Neural cell (in vitro differentiated cells): ENCODE measurements around the gene KCTD16. TPM values are rescaled to one million over a fixed set of nuclear protein-coding genes. Genes with fewer than 3 reads are reported as not detected.

Experiments
- H2AFZ ChIP-seq: fragments of 200-600, 300-800 bp; sonication (generic), shearing (Covaris generic); 2 replicates; pipeline ENCODE4 v1.6.0; 2014; ENCODE audit warnings: low read depth, mild to moderate bottlenecking, antibody characterized with exemption, low read length, moderate library complexity
- H3F3A ChIP-seq: fragments of 200-600 bp; shearing (Covaris generic); 2 replicates; pipeline ENCODE4 v1.6.1; 2016; ENCODE audit warnings: mild to moderate bottlenecking, moderate library complexity, mixed read lengths, antibody characterized with exemption, low read length; ENCODE audit not compliant: insufficient read depth, poor library complexity, severe bottlenecking
- H3K27ac ChIP-seq: fragments of 200-600, 300-800 bp; sonication (generic), shearing (Covaris generic); 2 replicates; pipeline ENCODE4 v1.5.1; 2014; ENCODE audit warnings: mild to moderate bottlenecking, low read length, moderate library complexity
- H3K27me3 ChIP-seq: fragments of 300-800, 200-600 bp; sonication (generic), shearing (Covaris generic); 2 replicates; pipeline ENCODE4 v1.6.0; 2014; ENCODE audit warnings: mild to moderate bottlenecking, low read depth, low read length, moderate library complexity; ENCODE audit not compliant: insufficient read depth
- H3K36me3 ChIP-seq: fragments of 300-800, 200-600 bp; sonication (generic), shearing (Covaris generic); 2 replicates; pipeline ENCODE4 v1.5.1; 2014; ENCODE audit warnings: mild to moderate bottlenecking, antibody characterized with exemption, low read length, moderate library complexity; ENCODE audit not compliant: insufficient read depth
- H3K4me2 ChIP-seq: fragments of 300-800, 200-600 bp; sonication (generic), shearing (Covaris generic); 2 replicates; pipeline ENCODE4 v1.6.0; 2014; ENCODE audit warnings: mild to moderate bottlenecking, low read length
- H3K4me3 ChIP-seq: fragments of 300-800, 200-600 bp; sonication (generic), shearing (Covaris generic); 2 replicates; pipeline ENCODE4 v1.5.1; 2014; ENCODE audit warnings: mild to moderate bottlenecking, low read length, moderate library complexity
- H3K79me2 ChIP-seq: fragments of 200-600 bp; shearing (Covaris generic); replicated peaks from 2 replicates; pipeline ENCODE4 v1.6.0; 2014; ENCODE audit warnings: mild to moderate bottlenecking, low read length, moderate library complexity; ENCODE audit not compliant: insufficient read depth
- H3K9ac ChIP-seq: fragments of 300-800, 200-600 bp; sonication (generic), shearing (Covaris generic); 2 replicates; pipeline ENCODE4 v1.6.1; 2016; ENCODE audit warnings: mild to moderate bottlenecking, low read length, mixed read lengths
- H3K9me2 ChIP-seq: fragments of 200-600 bp; shearing (Covaris generic); 2 replicates; pipeline ENCODE4 v1.6.1; 2016; ENCODE audit warnings: mild to moderate bottlenecking, low read length, mixed read lengths; ENCODE audit not compliant: insufficient read depth
- H3K9me3 ChIP-seq: fragments of 200-600, 300-800 bp; sonication (generic), shearing (Covaris generic); 2 replicates; pipeline ENCODE4 v1.6.1; 2016; ENCODE audit warnings: mild to moderate bottlenecking, mixed run types, low read length, moderate library complexity, mixed read lengths
- H4K20me1 ChIP-seq: fragments of 200-600 bp; shearing (Covaris generic); 2 replicates; pipeline ENCODE4 v1.6.1; 2016; ENCODE audit warnings: mild to moderate bottlenecking, mixed run types; ENCODE audit not compliant: insufficient read depth
- CTCF ChIP-seq: fragments of 450-650 bp; IDR thresholded peaks from 2 replicates; pipeline ENCODE4 v1.5.1; 2014; ENCODE audit warnings: antibody characterized with exemption, mild to moderate bottlenecking, moderate library complexity; ENCODE audit not compliant: poor library complexity, severe bottlenecking
- EP300 ChIP-seq: fragments of 450-650 bp; conservative IDR thresholded peaks from 2 replicates; pipeline ENCODE4 v1.6.1; 2014; ENCODE audit warnings: antibody characterized with exemption, mild to moderate bottlenecking, moderate library complexity; ENCODE audit not compliant: poor library complexity, severe bottlenecking
- EZH2 ChIP-seq: fragments of 200-600, 300-800 bp; shearing (Covaris generic), sonication (generic); IDR thresholded peaks from 2 replicates; pipeline ENCODE4 v1.6.1; 2014; ENCODE audit warnings: antibody characterized with exemption, low read length, borderline replicate concordance, mild to moderate bottlenecking; ENCODE audit not compliant: insufficient read depth, poor library complexity, severe bottlenecking
- MXI1 ChIP-seq: fragments of 450-650 bp; conservative IDR thresholded peaks from 2 replicates; pipeline ENCODE4 v1.6.1; 2014; ENCODE audit warnings: antibody characterized with exemption, mild to moderate bottlenecking; ENCODE audit not compliant: poor library complexity, severe bottlenecking
- POLR2AphosphoS5 ChIP-seq: IDR thresholded peaks from 2 replicates; pipeline ENCODE4 v1.6.1; 2012
- RAD21 ChIP-seq: fragments of 450-650 bp; conservative IDR thresholded peaks from 2 replicates; pipeline ENCODE4 v1.6.1; 2014; ENCODE audit warnings: antibody characterized with exemption, mild to moderate bottlenecking, moderate library complexity
- SMC3 ChIP-seq: fragments of 450-650 bp; conservative IDR thresholded peaks from 2 replicates; pipeline ENCODE4 v1.6.1; 2014; ENCODE audit warnings: antibody characterized with exemption, mild to moderate bottlenecking, moderate library complexity; ENCODE audit not compliant: poor library complexity
- TAF1 ChIP-seq: IDR thresholded peaks from 2 replicates; pipeline ENCODE4 v1.6.1; 2012; ENCODE audit warnings: low read depth
- polyA plus RNA-seq: library from polyadenylated mRNA; depleted of rRNA; stranded (reverse); fragments of >200 nt; gene quantifications from 2 replicates; pipeline ENCODE4 v1.2.3, GENCODE V29; 2014
- TF ChIP-seq, protein P1 (sequence below): IDR thresholded peaks from 2 replicates; pipeline ENCODE4 v1.6.1; 2012; ENCODE audit warnings: borderline replicate concordance

Gene KCTD16
- polyA plus RNA-seq, 1 donor from 2014 or later = 7.1 TPM

GRCh38 chr5:144391044-144391443 lies 220.4 kb downstream of the KCTD16 start:
- TF ChIP-seq RAD21 (no peak), CTCF (no peak), EZH2 (no peak), SMC3 (no peak), TAF1 (no peak), EP300 (no peak), MXI1 (no peak), POLR2AphosphoS5 (no peak)
- TF ChIP-seq, protein P1, sequence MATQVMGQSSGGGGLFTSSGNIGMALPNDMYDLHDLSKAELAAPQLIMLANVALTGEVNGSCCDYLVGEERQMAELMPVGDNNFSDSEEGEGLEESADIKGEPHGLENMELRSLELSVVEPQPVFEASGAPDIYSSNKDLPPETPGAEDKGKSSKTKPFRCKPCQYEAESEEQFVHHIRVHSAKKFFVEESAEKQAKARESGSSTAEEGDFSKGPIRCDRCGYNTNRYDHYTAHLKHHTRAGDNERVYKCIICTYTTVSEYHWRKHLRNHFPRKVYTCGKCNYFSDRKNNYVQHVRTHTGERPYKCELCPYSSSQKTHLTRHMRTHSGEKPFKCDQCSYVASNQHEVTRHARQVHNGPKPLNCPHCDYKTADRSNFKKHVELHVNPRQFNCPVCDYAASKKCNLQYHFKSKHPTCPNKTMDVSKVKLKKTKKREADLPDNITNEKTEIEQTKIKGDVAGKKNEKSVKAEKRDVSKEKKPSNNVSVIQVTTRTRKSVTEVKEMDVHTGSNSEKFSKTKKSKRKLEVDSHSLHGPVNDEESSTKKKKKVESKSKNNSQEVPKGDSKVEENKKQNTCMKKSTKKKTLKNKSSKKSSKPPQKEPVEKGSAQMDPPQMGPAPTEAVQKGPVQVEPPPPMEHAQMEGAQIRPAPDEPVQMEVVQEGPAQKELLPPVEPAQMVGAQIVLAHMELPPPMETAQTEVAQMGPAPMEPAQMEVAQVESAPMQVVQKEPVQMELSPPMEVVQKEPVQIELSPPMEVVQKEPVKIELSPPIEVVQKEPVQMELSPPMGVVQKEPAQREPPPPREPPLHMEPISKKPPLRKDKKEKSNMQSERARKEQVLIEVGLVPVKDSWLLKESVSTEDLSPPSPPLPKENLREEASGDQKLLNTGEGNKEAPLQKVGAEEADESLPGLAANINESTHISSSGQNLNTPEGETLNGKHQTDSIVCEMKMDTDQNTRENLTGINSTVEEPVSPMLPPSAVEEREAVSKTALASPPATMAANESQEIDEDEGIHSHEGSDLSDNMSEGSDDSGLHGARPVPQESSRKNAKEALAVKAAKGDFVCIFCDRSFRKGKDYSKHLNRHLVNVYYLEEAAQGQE = no peak
- Histone ChIP-seq H3K27me3 (no peaks in the 10 kb centered on the region), H3K4me3 (no peak overlapping the region), H3K36me3 (no peaks in the 10 kb centered on the region), H3F3A (no peaks in the 10 kb centered on the region), H3K9me2 (no peaks in the 10 kb centered on the region), H3K27ac (no peak overlapping the region), H3K9ac (no peak overlapping the region), H3K9me3 (no peaks in the 10 kb centered on the region), H3K79me2 (no peaks in the 10 kb centered on the region), H2AFZ (no peak overlapping the region), H4K20me1 (no peaks in the 10 kb centered on the region), H3K4me2 (no peak overlapping the region)

DNA sequence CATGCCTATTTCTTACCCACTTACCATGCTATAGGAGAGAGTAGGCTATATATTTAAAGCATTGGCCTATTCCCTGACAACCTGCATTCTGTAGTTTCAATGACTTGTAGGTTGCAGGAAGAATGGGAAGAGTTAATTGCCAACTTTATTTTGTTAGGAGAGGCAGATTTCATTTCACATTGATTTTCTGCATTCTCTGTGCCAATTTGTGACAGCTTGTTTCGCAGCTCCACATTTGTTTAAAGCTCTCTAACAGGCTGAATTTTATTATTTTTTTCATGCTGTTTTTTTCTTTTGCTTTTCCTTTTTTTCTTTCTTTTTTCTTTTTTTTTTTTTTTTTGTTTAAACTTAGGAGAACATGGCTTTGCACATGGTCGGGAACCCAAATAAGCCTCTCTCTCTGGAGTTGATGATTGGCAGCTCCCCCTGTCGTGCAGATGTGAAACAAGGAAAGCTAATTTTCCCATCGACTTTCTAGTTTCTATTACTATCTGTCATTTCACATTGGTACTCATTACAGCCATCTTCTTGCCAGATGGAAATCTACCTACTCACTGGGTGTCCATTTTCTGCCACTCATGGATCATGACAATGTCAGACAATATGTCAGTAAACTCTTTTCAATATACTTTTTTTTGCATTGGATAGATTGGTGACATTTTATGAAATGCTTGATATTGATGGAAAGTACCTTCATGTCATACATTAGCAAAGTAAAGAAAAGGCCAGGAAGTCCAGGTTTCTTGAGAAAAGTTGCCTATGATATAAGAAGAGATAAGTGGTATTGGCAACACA lies 223.2 kb downstream of the KCTD16 start:
- no peaks in the 10 kb centered on the region for H3K9me3 ChIP-seq
- TF ChIP-seq EP300 (peak; percentile 92), RAD21 (no peak), MXI1 (no peak), POLR2AphosphoS5 (peak; percentile 43)
- TF ChIP-seq, protein P1 = no peak
- H3K27me3 ChIP-seq = no peaks in the 10 kb centered on the region
- no peak overlapping the region for H3K27ac ChIP-seq
- no peak overlapping the region for H2AFZ ChIP-seq
- H3K9ac ChIP-seq = no peak overlapping the region
- H4K20me1 ChIP-seq = no peaks in the 10 kb centered on the region
- H3F3A ChIP-seq = no peaks in the 10 kb centered on the region
- H3K4me2 ChIP-seq = no peak overlapping the region
- no peaks in the 10 kb centered on the region for H3K9me2 ChIP-seq
- no peaks in the 10 kb centered on the region for H3K36me3 ChIP-seq
- no peak overlapping the region for H3K4me3 ChIP-seq
- H3K79me2 ChIP-seq = no peaks in the 10 kb centered on the region
